GM19351 (cell line): ENCODE measurements around the gene RGS7BP.

Experiments
- ATAC-seq: cut with Tn5 transposase; IDR thresholded peaks from one replicate; pipeline ENCODE4 v1.9.1; 2021; ENCODE audit warnings: mild to moderate bottlenecking, moderate library complexity; ENCODE audit not compliant: unreplicated experiment

Gene RGS7BP

DNA sequence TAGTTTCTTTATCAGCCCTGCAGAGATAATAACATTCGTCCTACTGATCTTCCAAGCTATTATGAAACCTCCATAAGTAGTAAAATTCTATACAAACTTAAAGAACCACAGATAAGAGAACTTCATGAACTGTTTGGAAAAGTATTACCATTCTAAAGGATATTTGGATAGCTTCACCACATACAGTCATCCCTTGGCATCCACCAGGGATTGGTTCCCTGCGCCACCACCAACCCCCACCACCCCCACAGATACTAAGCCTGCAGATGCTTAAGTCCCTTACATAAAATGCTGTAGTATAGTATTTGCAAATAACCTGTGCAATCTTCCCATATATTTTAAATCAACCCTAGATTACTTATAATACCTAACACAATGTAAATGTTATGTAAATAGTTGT, 123.1 kb downstream of the RGS7BP start:
- no peak for ATAC-seq

DNA sequence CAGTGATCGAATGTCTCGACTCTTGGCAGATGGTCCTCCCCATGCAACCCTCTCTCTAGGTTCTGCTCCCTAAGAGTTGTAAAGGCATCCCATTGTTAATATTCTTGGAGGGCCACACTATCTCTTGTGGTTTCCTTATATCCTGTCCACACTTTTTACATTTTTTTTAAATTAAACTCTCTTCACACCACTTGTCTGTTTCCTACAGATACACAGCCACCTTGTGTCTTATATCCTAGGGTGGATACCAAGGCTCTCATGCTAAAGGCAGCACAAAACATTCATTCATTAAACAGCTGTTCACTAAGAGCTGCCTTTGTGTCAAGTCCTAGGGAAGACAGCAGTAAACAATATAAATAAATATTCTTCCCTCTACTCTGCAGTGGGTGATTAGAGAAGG, 124.0 kb downstream of the RGS7BP start:
- no peak for ATAC-seq

GRCh38 chr5:64632251-64632650, 126.4 kb downstream of the RGS7BP start:
- no peak for ATAC-seq

GRCh38 chr5:64634997-64635686, 129.3 kb downstream of the RGS7BP start:
- ATAC-seq, result no peak

DNA sequence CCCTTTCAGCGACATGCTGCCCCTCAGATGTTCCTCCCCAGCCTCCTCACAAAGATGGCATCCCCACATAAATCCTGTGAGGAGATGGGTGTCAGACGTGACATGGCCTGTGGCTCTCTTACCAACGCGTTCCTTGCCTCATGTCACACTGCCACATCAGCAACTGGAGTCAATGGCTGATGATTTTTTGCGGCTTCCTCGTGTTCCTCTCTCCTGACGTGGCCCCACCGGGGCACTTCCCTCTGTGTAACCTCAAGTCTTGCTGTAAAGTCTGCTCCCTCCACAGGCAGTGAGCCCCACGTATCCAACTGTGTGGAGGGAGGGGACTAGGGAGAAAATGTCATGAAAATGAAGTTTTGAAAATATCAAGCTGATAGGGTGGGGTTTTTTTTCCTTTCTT, 131.3 kb downstream of the RGS7BP start:
- ATAC-seq, result no peak

DNA sequence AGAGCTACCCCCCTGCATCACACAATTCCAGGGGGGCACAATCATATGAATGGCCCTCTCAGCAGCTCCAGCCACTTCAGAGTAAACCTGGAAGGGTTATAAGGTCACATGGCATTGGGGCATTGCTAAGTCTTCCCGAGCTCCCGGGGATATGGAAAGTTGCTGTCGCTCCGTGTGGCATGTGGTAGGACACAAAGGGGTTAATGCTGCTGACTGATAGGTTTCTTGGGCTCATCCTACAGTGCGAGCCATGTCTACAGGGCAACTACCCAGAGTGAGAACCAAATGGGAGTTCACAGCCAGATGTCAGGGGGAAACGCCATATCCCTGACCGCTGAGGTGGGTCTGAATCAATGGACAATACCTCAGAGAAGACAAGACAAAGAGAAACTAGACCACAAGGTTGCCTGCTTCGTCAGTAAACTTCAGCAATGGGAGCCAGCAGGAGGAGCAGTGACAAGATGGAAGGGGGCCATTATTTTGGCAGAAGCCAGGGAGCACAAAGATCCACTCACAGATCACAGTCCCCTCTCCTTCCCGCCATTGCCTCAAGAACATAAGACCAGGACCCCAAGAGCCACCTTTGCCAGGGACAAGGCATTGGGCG, 132.1 kb downstream of the RGS7BP start:
- ATAC-seq, result no peak

DNA sequence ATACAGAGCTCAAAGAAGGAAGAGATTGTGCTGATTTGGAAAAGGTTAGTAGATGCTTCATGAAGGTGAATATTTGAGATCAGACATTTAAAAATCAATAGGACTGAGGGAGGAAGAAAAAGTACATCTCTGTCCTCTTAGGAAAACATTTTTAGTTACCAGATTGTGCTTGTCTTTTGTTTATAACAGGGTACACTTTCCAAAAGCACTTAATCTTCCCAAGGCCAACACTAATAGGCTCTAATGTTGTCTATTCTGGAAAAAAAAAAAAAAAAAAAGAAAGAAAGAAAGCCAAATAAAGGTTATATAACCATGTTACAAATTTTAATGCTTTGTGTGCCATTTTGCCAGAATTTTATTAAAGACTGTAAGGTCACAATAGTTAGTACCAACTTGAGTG, 139.0 kb downstream of the RGS7BP start:
- no peak for ATAC-seq

DNA sequence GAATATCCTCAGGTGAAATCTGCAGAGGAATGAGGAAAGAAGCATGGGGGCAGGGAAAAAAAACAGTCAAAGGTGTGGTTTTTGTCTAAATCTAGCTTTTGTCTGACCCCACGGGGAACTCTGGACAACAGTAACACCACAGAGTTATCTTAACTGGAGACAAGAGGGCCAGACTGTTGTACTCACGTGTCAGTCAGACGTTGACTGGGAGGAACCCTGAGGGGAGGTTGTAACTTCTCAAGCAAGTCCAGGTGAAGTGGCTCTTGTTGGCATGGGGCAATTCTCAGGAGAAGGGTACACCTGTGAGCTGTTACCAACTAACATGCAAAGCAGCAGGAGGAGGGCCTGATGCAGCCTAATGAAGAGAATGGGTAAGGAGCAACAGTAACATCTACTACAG, 140.4 kb downstream of the RGS7BP start:
- ATAC-seq, result no peak

- no peak for ATAC-seq
These were observed 143.7 kb downstream of the RGS7BP start for GRCh38 chr5:64649512-64649911.

GRCh38 chr5:64653766-64654560, 148.1 kb downstream of the RGS7BP start:
- no peak for ATAC-seq

DNA sequence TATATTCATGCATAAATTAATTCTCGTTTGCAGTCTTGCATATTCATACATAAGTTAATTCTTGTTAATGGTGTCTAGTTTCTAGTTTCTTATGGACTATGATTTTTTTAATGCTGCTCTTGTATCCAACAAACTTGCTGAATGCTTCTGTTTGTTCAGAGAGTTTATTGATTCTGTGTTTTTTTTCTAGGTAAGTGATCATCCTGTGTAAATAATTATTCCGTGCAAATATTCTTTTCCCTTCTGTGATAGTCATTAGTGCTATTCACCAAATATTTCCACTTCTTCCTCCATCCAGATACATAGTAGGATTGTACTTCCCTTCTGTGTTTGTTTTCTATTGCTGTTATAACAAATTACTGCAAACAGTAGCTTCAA, 148.7 kb downstream of the RGS7BP start:
- no peak for ATAC-seq

- no peak for ATAC-seq
These were observed 149.8 kb downstream of the RGS7BP start for GRCh38 chr5:64655596-64655995.

DNA sequence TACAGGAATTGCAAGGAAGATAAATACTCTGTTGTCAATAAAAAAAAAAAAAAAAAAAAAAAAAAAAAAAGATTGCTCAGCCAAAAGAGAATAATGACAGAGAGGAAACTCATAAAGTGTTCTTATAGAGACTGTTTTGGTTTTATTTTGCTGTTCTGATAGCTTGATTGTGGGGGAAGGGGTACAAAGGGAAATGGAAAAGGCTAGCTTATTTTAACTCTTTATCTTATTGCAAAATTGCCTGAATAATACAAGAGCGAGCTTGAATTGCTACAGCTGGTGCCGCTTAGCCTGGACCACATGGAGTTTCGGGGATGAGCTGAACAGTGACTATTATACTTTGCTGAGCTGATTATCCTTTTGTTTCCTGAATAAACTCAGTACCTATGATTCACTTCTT, 153.5 kb downstream of the RGS7BP start:
- ATAC-seq, result no peak
